ENCODE data around the gene ACLY.
A peak's percentile ranks its signal among the peaks of the same experiment; 100 is the strongest.

Gene ACLY

GRCh38 chr17:41918314-41919164 is at the start of gene ACLY:
ACLY (minus strand) TSS chr17:41918951; CDS start chr17:41913873, 5,078 bp downstream.
- peak; percentile 94 to 95 for DNase-seq (ENCODE audit: low read depth in 2 of 2)

DNA sequence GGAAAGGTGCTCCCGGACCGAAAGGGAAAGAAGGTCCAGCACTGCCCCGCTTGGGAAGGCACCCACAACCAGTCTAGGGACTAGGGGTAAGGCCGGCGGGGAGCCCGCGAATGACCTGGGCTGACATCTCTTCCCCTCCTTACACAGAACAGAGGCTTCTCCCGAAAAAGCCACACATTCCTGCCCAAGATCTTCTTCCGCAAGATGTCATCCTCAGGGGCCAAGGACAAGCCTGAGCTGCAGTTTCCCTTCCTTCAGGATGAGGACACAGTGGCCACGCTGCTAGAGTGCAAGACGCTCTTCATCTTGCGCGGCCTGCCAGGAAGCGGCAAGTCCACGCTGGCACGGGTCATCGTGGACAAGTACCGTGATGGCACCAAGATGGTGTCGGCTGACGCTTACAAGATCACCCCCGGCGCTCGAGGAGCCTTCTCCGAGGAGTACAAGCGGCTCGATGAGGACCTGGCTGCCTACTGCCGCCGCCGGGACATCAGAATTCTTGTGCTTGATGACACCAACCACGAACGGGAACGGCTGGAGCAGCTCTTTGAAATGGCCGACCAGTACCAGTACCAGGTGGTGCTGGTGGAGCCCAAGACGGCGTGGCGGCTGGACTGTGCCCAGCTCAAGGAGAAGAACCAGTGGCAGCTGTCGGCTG is 49.3 kb upstream of the ACLY start:
- DNase-seq (ENCODE audit: low read depth in 2 of 2) = no peak

- no peak for DNase-seq (ENCODE audit: low read depth in 2 of 2)
These were observed 48.6 kb upstream of the ACLY start for GRCh38 chr17:41967141-41967920.

DNA sequence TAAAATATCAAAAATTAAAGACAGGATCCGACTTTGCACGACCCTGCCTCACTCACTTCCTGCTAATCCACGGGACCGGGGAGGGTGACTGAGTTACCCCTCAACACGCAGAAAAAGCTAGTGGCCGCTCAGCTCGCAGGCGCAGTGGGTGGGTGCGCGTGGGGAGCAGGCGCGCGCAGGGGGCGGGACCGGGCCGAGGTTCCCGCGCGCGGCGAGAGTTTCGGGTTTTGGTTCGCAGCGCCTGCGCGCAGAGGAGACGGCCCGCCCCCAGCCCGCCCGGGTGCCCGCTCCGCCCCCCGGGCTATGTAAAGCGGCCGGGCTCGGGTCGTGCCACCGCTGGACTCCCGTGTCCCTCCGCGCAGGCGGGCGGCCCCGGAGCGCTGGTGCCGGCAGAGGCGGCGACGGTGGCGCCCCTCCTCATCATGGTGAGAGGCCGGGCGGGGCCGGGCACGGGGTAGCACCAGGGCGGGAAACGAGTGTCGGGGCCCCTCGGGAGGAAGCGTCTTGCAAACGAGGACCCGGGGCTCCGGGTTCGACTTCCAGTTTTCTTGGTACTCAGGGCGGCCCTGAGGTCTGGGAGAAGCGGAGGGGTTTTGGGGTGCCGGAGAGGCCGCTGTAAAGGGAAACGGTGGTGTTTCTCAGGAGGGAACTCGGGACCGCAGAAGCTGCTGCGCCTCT is 47.9 kb upstream of the ACLY start, which contains the start of gene CNP:
Gene CNP, plus strand, starts transcription at position 333 of the 678 bp plus-strand sequence. Its CDS starts 90 bp downstream, at position 423.
- peak; percentile 72 to 77 for DNase-seq (ENCODE audit: low read depth in 2 of 2)

GRCh38 chr17:41965694-41966462 is 47.1 kb upstream of the ACLY start:
- DNase-seq (ENCODE audit: low read depth in 2 of 2) = no peak

- no peak for DNase-seq (ENCODE audit: low read depth in 2 of 2)
These were observed 44.1 kb upstream of the ACLY start for GRCh38 chr17:41962768-41963434.

- no peak for DNase-seq (ENCODE audit: low read depth in 2 of 2)
These were observed 43.4 kb upstream of the ACLY start for GRCh38 chr17:41962111-41962510.

- DNase-seq (ENCODE audit: low read depth in 2 of 2) = no peak
These were observed 40.8 kb upstream of the ACLY start for GRCh38 chr17:41959336-41960095.

DNA sequence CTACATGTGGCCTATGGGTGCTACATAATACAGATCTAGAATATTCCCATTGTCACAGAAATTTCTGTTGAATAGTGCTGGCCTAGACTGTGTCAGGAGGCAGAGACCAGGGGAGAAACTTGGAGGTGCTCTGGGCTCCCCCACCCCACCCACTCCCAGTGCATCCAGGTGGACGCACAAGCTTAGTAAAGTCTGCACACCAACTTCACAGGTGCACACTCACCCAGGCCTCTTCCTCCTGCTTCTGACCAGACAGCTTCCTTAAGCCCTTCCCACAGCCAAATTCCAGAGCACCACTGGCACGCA is 40.2 kb upstream of the ACLY start:
- DNase-seq (ENCODE audit: low read depth in 2 of 2) = no peak

- DNase-seq (ENCODE audit: low read depth in 2 of 2) = no peak
These were observed 39.2 kb upstream of the ACLY start for GRCh38 chr17:41957869-41958439.

- no peak for DNase-seq (ENCODE audit: low read depth in 2 of 2)
These were observed 38.5 kb upstream of the ACLY start for GRCh38 chr17:41957031-41957868.

GRCh38 chr17:41956522-41956921 is 37.8 kb upstream of the ACLY start:
- no peak for DNase-seq (ENCODE audit: low read depth in 2 of 2)

GRCh38 chr17:41948762-41949460 is 30.2 kb upstream of the ACLY start:
- no peak for DNase-seq (ENCODE audit: low read depth in 2 of 2)

GRCh38 chr17:41944943-41945342 is 26.2 kb upstream of the ACLY start:
- DNase-seq (ENCODE audit: low read depth in 2 of 2) = no peak

DNA sequence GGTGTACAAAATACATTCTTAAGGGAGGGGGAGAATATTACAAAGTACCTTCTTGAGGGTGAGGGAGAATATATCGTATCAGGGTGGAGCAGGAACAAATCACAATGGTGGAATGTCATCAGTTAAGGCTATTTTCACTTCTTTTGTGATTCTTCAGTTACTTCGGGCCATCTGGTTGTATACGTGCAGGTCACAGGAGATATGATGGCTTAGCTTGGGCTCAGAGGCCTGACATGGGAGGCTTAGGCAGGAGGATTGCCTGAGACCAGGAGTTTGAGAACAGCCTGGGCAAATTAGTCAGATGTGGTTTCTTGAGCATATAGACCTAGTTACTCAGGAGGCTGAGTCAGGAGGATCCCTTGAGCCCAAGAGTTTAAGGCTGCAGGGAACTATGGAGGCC is 24.7 kb upstream of the ACLY start:
- DNase-seq (ENCODE audit: low read depth in 2 of 2) = no peak

DNA sequence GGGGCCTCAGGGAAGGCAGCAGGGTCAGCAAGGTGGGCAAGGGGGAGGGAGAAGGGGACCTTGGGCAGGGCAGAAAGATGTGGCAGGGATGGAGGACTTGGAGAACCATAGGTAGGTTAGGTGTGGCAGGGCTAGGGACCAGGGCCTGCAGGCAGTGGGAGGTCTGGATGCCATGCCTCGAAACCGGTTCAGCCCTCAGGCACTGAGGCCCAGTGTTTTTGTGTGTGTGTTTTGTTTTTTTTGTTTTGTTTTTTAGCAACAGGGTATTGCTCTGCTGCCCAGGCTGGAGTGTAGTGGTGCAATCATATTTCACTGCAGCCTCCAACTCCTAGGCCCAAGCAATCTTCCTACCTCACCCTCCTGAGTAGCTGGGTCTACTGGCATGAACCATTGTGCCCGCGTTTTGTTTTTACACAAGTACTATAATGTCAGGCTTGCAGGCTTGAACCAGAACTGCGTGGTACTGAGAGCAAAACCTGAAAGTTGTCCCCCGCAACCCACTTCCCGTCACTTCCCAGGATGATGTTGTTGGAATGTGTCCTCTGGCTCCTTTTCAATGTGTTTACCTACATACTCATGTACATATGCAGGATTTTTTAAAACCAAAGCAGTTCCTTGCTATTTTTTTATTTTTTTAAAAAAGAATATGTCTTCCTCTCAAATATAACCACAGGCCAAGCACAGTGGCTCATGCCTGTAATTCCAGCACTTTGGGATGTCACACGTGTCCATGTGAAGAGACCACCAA is 24.0 kb upstream of the ACLY start:
- DNase-seq (ENCODE audit: low read depth in 2 of 2) = no peak

- no peak for DNase-seq (ENCODE audit: low read depth in 2 of 2)
These were observed 22.4 kb upstream of the ACLY start for GRCh38 chr17:41941168-41941567.

Data from fibroblast of skin of left quadriceps (primary cell).